Natural killer cell (primary cell): Measurements from ENCODE around the gene HK3. TPM values are rescaled to one million over a fixed set of nuclear protein-coding genes. Genes with fewer than 3 reads are reported as not detected.

Source experiments
- ATAC-seq, 3 donors: fragments of 150-1000 bp in 2 of 3; fragments of 200-7000 bp in 1 of 3; cut with Tn5 transposase; 1 replicate in 1 of 3; 2 replicates in 2 of 3; pipeline ENCODE4 v1.10.0; 2021; ENCODE audit warnings: mild to moderate bottlenecking in 2 of 3, moderate library complexity in 2 of 3
- DNase-seq, 2 donors: peaks; one replicate each; pipeline versions ENCODE4 v3.0.0 to v3.0.0-alpha.2; 2013 to 2021; ENCODE audit warnings: mixed read lengths in 1 of 2
- H3K27ac ChIP-seq: one replicate; pipeline ENCODE4 v1.5.1; 2013; ENCODE audit warnings: mild to moderate bottlenecking, low read length
- H3K27me3 ChIP-seq: one replicate; pipeline ENCODE4 v1.6.1; 2013; ENCODE audit warnings: low read length; ENCODE audit not compliant: control insufficient read depth, insufficient read depth
- H3K36me3 ChIP-seq: one replicate; pipeline ENCODE4 v1.6.1; 2013; ENCODE audit warnings: low read length; ENCODE audit not compliant: control insufficient read depth, insufficient read depth
- H3K4me1 ChIP-seq: one replicate; pipeline ENCODE4 v1.6.1; 2013; ENCODE audit warnings: low read length; ENCODE audit not compliant: control insufficient read depth, insufficient read depth
- H3K4me3 ChIP-seq: one replicate; pipeline ENCODE4 v1.5.1; 2013; ENCODE audit warnings: low read length
- H3K9me3 ChIP-seq: one replicate; pipeline ENCODE4 v1.6.1; 2013; ENCODE audit warnings: low read length; ENCODE audit not compliant: control insufficient read depth, insufficient read depth
- H3K27ac Mint-ChIP-seq, 2 donors: one replicate each; pipeline ENCODE4 v1.8.0; 2022; ENCODE audit warnings: mild to moderate bottlenecking in 2 of 2, mixed read lengths in 2 of 2, moderate library complexity in 1 of 2
- H3K27me3 Mint-ChIP-seq, 2 donors: one replicate each; pipeline ENCODE4 v1.8.0; 2022; ENCODE audit warnings: low read depth in 2 of 2, mixed read lengths in 2 of 2
- H3K36me3 Mint-ChIP-seq: one replicate; pipeline ENCODE4 v1.8.0; 2022; ENCODE audit warnings: mixed read lengths
- H3K4me1 Mint-ChIP-seq, 2 donors: one replicate each; pipeline ENCODE4 v1.8.0; 2022; ENCODE audit warnings: mixed read lengths in 2 of 2
- H3K4me3 Mint-ChIP-seq: one replicate; pipeline ENCODE4 v1.8.0; 2022; ENCODE audit warnings: mild to moderate bottlenecking, moderate library complexity, mixed read lengths
- H3K9me3 Mint-ChIP-seq, 2 donors: one replicate each; pipeline ENCODE4 v1.8.0; 2022; ENCODE audit warnings: mixed read lengths in 2 of 2
- CTCF ChIP-seq: fragments of 200-600 bp; IDR thresholded peaks from one replicate; pipeline ENCODE4 v1.8.0; 2022; ENCODE audit warnings: antibody characterized with exemption
- WGBS: methylation state at CpG from one replicate; pipeline ENCODE4 v1.1.7; 2013; ENCODE audit warnings: missing lambda C conversion rate; ENCODE audit not compliant: insufficient coverage; 5-methylcytosine and 5-hydroxymethylcytosine counted together
- intact Hi-C: fragments of 100-400 bp; cut with micrococcal nuclease; formaldehyde crosslinking; loops from one replicate; pipeline ENCODE4 v1.14.2; 2022
- total RNA-seq, 4 donors: library from RNA; stranded (reverse); fragments of 120-200 nt in 1 of 4; gene quantifications; one replicate each; pipeline versions ENCODE4 v1.2.3 to v1.2.4, GENCODE V29; 2013 to 2022

Gene HK3
- total RNA-seq, 3 donors from 2014 or later (not counting 1 experiment from before 2014, with no cell fraction given) = 6.6 to 56.1 (median 26.2) TPM

GRCh38 chr5:176944268-176944667, 45.1 kb upstream of the HK3 start:
- H3K27me3 ChIP-seq = no peaks in the 10 kb centered on the region
- intact Hi-C loops = no loop called here
- Mint-ChIP-seq H3K4me3 (no peak overlapping the region), H3K27ac (no peak overlapping the region), H3K9me3 (no peaks in the 10 kb centered on the region), H3K36me3 (peaks cover 18% of the 10 kb centered on the region), H3K4me1 (no peaks in the 10 kb centered on the region), H3K27me3 (no peaks in the 10 kb centered on the region)
- H3K9me3 ChIP-seq = no peaks in the 10 kb centered on the region
- no peak overlapping the region for H3K4me3 ChIP-seq
- TF ChIP-seq CTCF = no peak
- 100% methylated on average over 1 of the region's 2 CpGs for WGBS
- DNase-seq (no peak), ATAC-seq (no peak)
- no peaks in the 10 kb centered on the region for H3K4me1 ChIP-seq
- H3K36me3 ChIP-seq = peaks cover 57% of the 10 kb centered on the region
- no peak overlapping the region for H3K27ac ChIP-seq

GRCh38 chr5:176943816-176944215, 44.7 kb upstream of the HK3 start:
- no peak for TF ChIP-seq CTCF
- DNase-seq (no peak), ATAC-seq (no peak)
- Histone ChIP-seq H3K36me3 (peaks cover 56% of the 10 kb centered on the region), H3K4me1 (no peaks in the 10 kb centered on the region), H3K27ac (no peak overlapping the region), H3K4me3 (no peak overlapping the region), H3K9me3 (no peaks in the 10 kb centered on the region), H3K27me3 (no peaks in the 10 kb centered on the region)
- Mint-ChIP-seq H3K9me3 (no peaks in the 10 kb centered on the region), H3K36me3 (peaks cover 18% of the 10 kb centered on the region), H3K4me3 (no peak overlapping the region), H3K27me3 (no peaks in the 10 kb centered on the region), H3K27ac (no peak overlapping the region), H3K4me1 (no peaks in the 10 kb centered on the region)
- intact Hi-C loops = no loop called here
- WGBS = no CpG with 5 or more reads among the region's 1 CpG

GRCh38 chr5:176941951-176942350, 42.8 kb upstream of the HK3 start:
- 94% methylated on average over 8 of the region's 9 CpGs for WGBS
- H3K27me3 ChIP-seq = no peaks in the 10 kb centered on the region
- Mint-ChIP-seq H3K9me3 (no peaks in the 10 kb centered on the region), H3K4me3 (no peak overlapping the region), H3K4me1 (no peaks in the 10 kb centered on the region), H3K36me3 (peaks cover 8% of the 10 kb centered on the region), H3K27ac (no peak overlapping the region), H3K27me3 (no peaks in the 10 kb centered on the region)
- TF ChIP-seq CTCF = no peak
- peaks cover 52% of the 10 kb centered on the region for H3K36me3 ChIP-seq
- ATAC-seq (no peak), DNase-seq (no peak)
- no peak overlapping the region for H3K4me3 ChIP-seq
- H3K9me3 ChIP-seq = no peaks in the 10 kb centered on the region
- H3K4me1 ChIP-seq = no peaks in the 10 kb centered on the region
- intact Hi-C loops = no loop called here
- H3K27ac ChIP-seq = no peak overlapping the region

- Histone ChIP-seq H3K4me1 (no peaks in the 10 kb centered on the region), H3K4me3 (no peak overlapping the region), H3K9me3 (no peaks in the 10 kb centered on the region), H3K36me3 (peaks cover 39% of the 10 kb centered on the region), H3K27me3 (no peaks in the 10 kb centered on the region), H3K27ac (no peak overlapping the region)
- Mint-ChIP-seq H3K27me3 (no peaks in the 10 kb centered on the region), H3K36me3 (peaks cover 8% of the 10 kb centered on the region), H3K9me3 (no peaks in the 10 kb centered on the region), H3K4me3 (no peak overlapping the region), H3K4me1 (peaks cover 13 to 26% of the 10 kb centered on the region in 2 donors), H3K27ac (no peak overlapping the region)
- TF ChIP-seq CTCF = no peak
- intact Hi-C loops = no loop called here
- ATAC-seq = no peak
- WGBS = 100% methylated on average over 1 of the region's 1 CpG
- DNase-seq = no peak
These were observed 39.3 kb upstream of the HK3 start for GRCh38 chr5:176938472-176938871.
